T-helper 22 cell (primary cell): ENCODE results near the gene S1PR4.

ENCODE experiments used
- DNase-seq: peaks from one replicate; pipeline ENCODE4 v3.0.0-alpha.2; 2020; ENCODE audit warnings: low read depth

The S1PR4 gene

GRCh38 chr19:3178377-3178972 is at the start of gene S1PR4:
Gene S1PR4 (plus strand): TSS chr19:3178769. CDS start chr19:3178793, 24 bp downstream.
- DNase-seq, result peak; percentile 51

- DNase-seq, result no peak
These were observed 49.5 kb upstream of the S1PR4 start for GRCh38 chr19:3129112-3129511.

- DNase-seq, result peak; percentile 25
These were observed 47.4 kb upstream of the S1PR4 start for GRCh38 chr19:3131168-3131567.

GRCh38 chr19:3132971-3133792 is 45.4 kb upstream of the S1PR4 start:
- peak; percentile 90 for DNase-seq

- DNase-seq, result no peak
These were observed 44.8 kb upstream of the S1PR4 start for GRCh38 chr19:3133793-3134116.

GRCh38 chr19:3135961-3136683 is 42.4 kb upstream of the S1PR4 start, which contains the start of gene GNA15:
Gene GNA15 (plus strand): TSS chr19:3136033. CDS start chr19:3136451, 418 bp downstream.
- peak; percentile 65 for DNase-seq

- DNase-seq, result no peak
These were observed 41.9 kb upstream of the S1PR4 start for GRCh38 chr19:3136684-3137055.

GRCh38 chr19:3137119-3137518 is 41.5 kb upstream of the S1PR4 start:
- DNase-seq, result no peak

GRCh38 chr19:3138268-3138667 is 40.3 kb upstream of the S1PR4 start:
- no peak for DNase-seq

- DNase-seq, result peak; percentile 25
These were observed 37.9 kb upstream of the S1PR4 start for GRCh38 chr19:3140667-3141038.

GRCh38 chr19:3142292-3142670 is 36.3 kb upstream of the S1PR4 start:
- DNase-seq, result peak; percentile 28

GRCh38 chr19:3142781-3143337 is 35.7 kb upstream of the S1PR4 start:
- DNase-seq, result no peak

- no peak for DNase-seq
These were observed 32.5 kb upstream of the S1PR4 start for GRCh38 chr19:3145909-3146676.

GRCh38 chr19:3146677-3147100 is 31.9 kb upstream of the S1PR4 start:
- peak; percentile 21 for DNase-seq

- no peak for DNase-seq
These were observed 30.1 kb upstream of the S1PR4 start for GRCh38 chr19:3148503-3148902.

GRCh38 chr19:3149089-3149488 is 29.5 kb upstream of the S1PR4 start:
- DNase-seq, result no peak

- DNase-seq, result no peak
These were observed 28.8 kb upstream of the S1PR4 start for GRCh38 chr19:3149526-3150505.

- no peak for DNase-seq
These were observed 27.7 kb upstream of the S1PR4 start for GRCh38 chr19:3150739-3151329.

GRCh38 chr19:3151563-3152418 is 26.8 kb upstream of the S1PR4 start:
- DNase-seq, result no peak
